A549 (cell line): ENCODE measurements around the gene SLC16A12.

Experiments used
- CTCF ChIP-seq: fragments of >200 bp; sonication (Bioruptor Twin); formaldehyde crosslinking; IDR thresholded peaks from 3 replicates; pipeline ENCODE4 v1.5.1; 2016
- NPAS2 ChIP-seq: fragments of 250-450 bp; sonication (Bioruptor Pico); IDR thresholded peaks from 2 replicates; pipeline ENCODE4 v1.8.0; 2022; ENCODE audit warnings: mild to moderate bottlenecking, moderate library complexity, borderline replicate concordance
- POLR2A ChIP-seq: IDR thresholded peaks from 2 replicates; pipeline ENCODE4 v1.6.1; 2012; ENCODE audit warnings: mild to moderate bottlenecking, low read length
- POLR2AphosphoS2 ChIP-seq: conservative IDR thresholded peaks from 2 replicates; pipeline ENCODE4 v1.6.1; 2012; ENCODE audit warnings: low read length, improper control_type of control experiment, inconsistent platforms

GRCh38 chr10:89513206-89513605 lies 22.2 kb downstream of the SLC16A12 start:
- no peak for TF ChIP-seq CTCF
- no peak for TF ChIP-seq POLR2A
- TF ChIP-seq NPAS2 (CRISPR knock-in tag), result no peak
- TF ChIP-seq POLR2AphosphoS2, result no peak
